A549 treated with AZD9567 at 1 μM for 4 hours (cell line): ENCODE results near the gene DIPK2B. TPM values are rescaled to one million over a fixed set of nuclear protein-coding genes. Genes with fewer than 3 reads are reported as not detected.

Source experiments
- total RNA-seq: library from RNA; stranded (reverse); fragments of 200-300 nt; extraction: Qiagen RNA extraction; gene quantifications from 5 replicates; pipeline ENCODE4 v1.2.3, GENCODE V29; 2022; ENCODE audit not compliant: insufficient read depth

Gene DIPK2B, protein sequence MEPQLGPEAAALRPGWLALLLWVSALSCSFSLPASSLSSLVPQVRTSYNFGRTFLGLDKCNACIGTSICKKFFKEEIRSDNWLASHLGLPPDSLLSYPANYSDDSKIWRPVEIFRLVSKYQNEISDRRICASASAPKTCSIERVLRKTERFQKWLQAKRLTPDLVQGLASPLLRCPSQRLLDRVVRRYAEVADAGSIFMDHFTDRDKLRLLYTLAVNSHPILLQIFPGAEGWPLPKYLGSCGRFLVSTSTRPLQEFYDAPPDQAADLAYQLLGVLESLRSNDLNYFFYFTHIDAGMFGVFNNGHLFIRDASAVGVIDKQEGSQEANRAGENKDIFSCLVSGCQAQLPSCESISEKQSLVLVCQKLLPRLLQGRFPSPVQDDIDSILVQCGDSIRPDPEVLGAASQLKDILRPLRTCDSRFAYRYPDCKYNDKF
- total RNA-seq = not detected in 5 replicates

DNA sequence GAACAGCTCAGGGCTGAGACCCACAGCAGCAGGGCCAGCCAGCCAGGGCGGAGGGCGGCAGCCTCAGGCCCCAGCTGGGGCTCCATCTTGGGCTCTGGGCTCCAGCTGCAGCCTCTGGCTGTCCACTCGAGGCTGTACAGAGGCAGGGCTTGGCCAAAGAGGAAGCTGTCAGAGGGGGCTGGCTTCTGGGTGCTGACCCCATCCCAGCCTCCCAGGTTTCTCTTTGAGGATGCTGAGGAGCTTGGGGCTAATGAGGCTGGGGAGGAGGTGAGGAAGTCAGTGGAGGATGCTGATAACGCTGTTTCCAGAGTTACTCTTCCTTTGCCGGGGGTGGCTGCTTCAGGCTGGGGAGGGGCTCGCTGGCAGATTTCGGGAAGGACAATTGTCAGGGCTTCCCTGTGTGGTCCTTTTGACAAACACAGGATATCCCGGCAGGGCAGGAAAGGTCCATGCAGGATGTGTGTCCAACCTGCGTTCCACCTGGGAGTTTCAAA lies at the start of gene DIPK2B:
Gene DIPK2B, minus strand, starts transcription at position 136 of the 494 bp plus-strand sequence. Its CDS starts 50 bp downstream, at position 86.

